GM21447 (cell line): Measurements from ENCODE around the gene CCDC121.
A peak's percentile ranks its signal among the peaks of the same experiment; 100 is the strongest.

Experiments used
- ATAC-seq: cut with Tn5 transposase; IDR thresholded peaks from one replicate; pipeline ENCODE4 v1.9.1; 2021; ENCODE audit not compliant: unreplicated experiment

CCDC121 gene

GRCh38 chr2:27582695-27583389, 46.0 kb downstream of the CCDC121 start, which contains the start of gene ZNF512:
TSS of gene ZNF512 (plus strand) at chr2:27583042. CDS start at chr2:27583113, 71 bp downstream.
- peak; percentile 91 for ATAC-seq

GRCh38 chr2:27582129-27582694, 46.6 kb downstream of the CCDC121 start:
- ATAC-seq, result no peak

GRCh38 chr2:27581417-27582128, 47.2 kb downstream of the CCDC121 start:
- ATAC-seq, result no peak
